Fibroblast of the aortic adventitia (primary cell): Measurements from ENCODE around the gene KIFC1. TPM values are rescaled to one million over a fixed set of nuclear protein-coding genes. Genes with fewer than 3 reads are reported as not detected.
"Not testable (repeated sequence)": the region's sequence is repeated elsewhere in the genome, so short reads cannot be mapped to it uniquely, and the experiment has no call there.

Source experiments
- DNase-seq: peaks from one replicate; pipeline ENCODE4 v3.0.0-alpha.2; 2010; ENCODE audit warnings: low read depth
- H3K4me3 ChIP-seq: 2 replicates; pipeline ENCODE4 v1.5.1; 2011; ENCODE audit warnings: low read depth, mild to moderate bottlenecking, control low read depth, low read length, moderate library complexity
- total RNA-seq: library from RNA; depleted of rRNA; stranded (reverse); fragments of >200 nt; gene quantifications from 2 replicates; pipeline ENCODE4 v1.2.3, GENCODE V29; 2012; ENCODE audit warnings: low replicate concordance
- TF ChIP-seq, protein P1 (sequence below): IDR thresholded peaks from 2 replicates; pipeline ENCODE4 v1.5.1; 2011; ENCODE audit warnings: mild to moderate bottlenecking, low read length, control low read depth, inconsistent platforms; ENCODE audit not compliant: insufficient read depth

The KIFC1 gene
- total RNA-seq, 1 donor, result 49.3 TPM

DNA sequence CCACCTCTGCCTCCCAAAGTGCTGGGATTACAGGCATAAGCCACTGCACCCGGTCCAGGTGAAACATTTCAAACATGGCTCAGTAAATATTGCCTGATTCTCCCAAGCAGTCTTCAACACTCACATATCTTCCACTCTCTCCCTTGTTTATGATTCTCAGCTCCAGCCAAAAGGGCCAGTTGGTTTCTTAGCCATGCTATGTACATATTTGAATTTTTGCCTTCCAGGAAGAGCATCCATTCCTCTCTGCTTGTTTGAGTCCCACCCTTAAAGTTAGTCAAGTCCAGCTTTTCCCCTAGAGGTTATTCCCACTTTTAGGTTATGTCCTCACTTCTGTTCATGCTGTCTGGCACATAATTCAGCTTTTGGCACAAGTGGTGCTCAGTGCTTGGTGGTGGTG, 5.9 kb downstream of the KIFC1 start:
- TF ChIP-seq, protein P1, sequence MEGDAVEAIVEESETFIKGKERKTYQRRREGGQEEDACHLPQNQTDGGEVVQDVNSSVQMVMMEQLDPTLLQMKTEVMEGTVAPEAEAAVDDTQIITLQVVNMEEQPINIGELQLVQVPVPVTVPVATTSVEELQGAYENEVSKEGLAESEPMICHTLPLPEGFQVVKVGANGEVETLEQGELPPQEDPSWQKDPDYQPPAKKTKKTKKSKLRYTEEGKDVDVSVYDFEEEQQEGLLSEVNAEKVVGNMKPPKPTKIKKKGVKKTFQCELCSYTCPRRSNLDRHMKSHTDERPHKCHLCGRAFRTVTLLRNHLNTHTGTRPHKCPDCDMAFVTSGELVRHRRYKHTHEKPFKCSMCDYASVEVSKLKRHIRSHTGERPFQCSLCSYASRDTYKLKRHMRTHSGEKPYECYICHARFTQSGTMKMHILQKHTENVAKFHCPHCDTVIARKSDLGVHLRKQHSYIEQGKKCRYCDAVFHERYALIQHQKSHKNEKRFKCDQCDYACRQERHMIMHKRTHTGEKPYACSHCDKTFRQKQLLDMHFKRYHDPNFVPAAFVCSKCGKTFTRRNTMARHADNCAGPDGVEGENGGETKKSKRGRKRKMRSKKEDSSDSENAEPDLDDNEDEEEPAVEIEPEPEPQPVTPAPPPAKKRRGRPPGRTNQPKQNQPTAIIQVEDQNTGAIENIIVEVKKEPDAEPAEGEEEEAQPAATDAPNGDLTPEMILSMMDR, result no peak
- H3K4me3 ChIP-seq, result no peak overlapping the region
- no peak for DNase-seq

DNA sequence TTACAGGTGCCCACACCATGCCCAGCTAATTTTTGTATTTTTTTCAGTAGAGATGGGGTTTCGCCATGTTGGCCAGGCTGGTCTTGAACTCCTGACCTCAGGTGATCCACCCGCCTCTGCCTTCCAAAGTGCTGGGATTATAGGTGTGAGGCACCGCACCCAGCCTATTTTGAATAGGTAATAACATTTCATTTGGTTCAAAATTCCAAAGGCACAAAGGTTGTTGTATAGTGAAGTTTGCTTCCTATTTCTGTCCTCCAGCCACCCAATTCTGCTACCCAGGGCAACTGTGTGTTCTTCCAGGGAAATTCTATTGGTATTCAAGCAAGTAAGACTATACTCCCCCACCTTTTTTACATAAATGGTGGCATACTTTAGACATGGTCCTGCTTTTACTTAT, 7.0 kb downstream of the KIFC1 start:
- not testable (repeated sequence) for DNase-seq, H3K4me3 ChIP-seq

DNA sequence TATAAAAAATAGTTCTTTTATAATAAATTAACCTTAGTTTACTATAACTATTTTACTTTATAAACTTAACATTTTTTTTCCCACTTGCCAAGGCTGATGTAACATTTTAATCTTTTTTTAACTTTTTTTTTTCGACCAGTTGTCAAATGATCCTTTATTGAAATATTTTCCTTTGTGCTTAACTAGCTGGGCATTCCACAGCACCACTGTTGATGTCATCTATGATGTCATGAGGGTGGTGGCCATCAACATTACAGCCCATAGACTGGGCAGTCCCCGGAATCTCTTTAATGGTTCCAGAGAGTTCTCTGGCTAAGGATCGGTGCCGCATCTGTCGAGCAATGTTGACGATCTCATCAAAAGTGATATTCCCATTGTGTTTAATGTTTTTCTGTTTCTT, 8.3 kb downstream of the KIFC1 start:
- not testable (repeated sequence) for DNase-seq, H3K4me3 ChIP-seq

DNA sequence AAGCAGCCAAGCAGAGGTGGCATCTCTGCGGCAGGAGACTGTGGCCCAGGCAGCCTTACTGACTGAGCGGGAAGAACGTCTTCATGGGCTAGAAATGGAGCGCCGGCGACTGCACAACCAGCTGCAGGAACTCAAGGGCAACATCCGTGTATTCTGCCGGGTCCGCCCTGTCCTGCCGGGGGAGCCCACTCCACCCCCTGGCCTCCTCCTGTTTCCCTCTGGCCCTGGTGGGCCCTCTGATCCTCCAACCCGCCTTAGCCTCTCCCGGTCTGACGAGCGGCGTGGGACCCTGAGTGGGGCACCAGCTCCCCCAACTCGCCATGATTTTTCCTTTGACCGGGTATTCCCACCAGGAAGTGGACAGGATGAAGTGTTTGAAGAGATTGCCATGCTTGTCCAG, 13.3 kb downstream of the KIFC1 start:
- TF ChIP-seq, protein P1, result no peak
- no peak overlapping the region for H3K4me3 ChIP-seq
- no peak for DNase-seq

DNA sequence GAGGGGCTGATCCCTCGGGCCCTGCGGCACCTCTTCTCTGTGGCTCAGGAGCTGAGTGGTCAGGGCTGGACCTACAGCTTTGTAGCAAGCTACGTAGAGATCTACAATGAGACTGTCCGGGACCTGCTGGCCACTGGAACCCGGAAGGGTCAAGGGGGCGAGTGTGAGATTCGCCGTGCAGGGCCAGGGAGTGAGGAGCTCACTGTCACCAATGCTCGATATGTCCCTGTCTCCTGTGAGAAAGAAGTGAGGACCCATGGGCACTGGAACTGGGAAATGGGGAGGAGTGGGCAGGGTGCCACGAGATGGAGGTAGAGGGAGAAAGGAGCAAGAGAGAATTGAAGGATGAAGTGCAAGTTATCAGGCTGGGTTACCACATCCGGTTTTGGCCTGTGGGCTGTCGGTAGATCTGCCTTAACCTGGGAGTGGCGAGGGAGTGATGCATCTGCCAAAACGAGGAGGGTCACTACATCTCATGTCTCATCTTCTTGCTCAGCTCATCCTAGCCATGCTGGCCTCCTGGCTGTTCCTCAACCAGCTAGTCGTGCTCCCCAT, 13.8 kb downstream of the KIFC1 start:
- DNase-seq, result no peak

DNA sequence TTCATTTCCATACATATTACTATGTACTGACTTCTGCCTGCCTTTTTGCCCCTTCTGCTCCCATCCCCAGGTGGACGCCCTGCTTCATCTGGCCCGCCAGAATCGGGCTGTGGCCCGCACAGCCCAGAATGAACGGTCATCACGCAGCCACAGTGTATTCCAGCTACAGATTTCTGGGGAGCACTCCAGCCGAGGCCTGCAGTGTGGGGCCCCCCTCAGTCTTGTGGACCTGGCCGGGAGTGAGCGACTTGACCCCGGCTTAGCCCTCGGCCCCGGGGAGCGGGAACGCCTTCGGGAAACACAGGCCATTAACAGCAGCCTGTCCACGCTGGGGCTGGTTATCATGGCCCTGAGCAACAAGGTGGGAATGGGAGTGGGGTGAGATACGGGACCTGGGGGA, 14.5 kb downstream of the KIFC1 start:
- DNase-seq, result no peak
- TF ChIP-seq, protein P1, result no peak
- no peak overlapping the region for H3K4me3 ChIP-seq

More for the DNA sequence above, 13.8 kb downstream of the KIFC1 start:
- H3K4me3 ChIP-seq, result no peak overlapping the region
- TF ChIP-seq, protein P1, result no peak

DNA sequence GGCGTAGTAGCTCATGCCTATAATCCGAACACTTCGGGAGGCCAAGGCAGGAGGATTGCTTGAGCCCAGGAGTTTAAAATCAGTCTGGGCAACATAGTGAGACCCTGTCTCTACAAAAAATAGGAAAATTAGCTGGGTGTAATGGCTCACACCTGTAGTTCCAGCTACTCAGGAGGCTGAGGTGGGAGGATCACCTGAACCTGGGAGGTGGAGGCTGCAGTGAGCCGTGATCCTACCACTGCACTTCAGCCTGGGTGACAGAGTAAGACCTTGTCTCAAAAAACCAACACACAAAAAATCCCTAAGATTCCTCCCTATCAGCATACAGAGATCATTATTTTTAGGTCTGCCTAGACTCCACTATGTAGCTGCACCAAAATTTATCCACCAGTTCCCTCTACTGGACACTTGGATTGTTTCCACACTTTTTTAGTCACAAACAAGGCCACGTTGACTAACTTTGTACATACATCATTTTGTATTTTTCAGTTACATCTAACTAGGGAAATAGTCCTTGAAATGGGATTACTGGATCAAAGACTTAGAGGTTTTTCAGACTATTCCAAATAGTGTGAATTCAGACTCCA, 15.6 kb downstream of the KIFC1 start:
- no peak overlapping the region for H3K4me3 ChIP-seq
- TF ChIP-seq, protein P1, result peak; percentile 30
- DNase-seq, result peak; percentile 79

DNA sequence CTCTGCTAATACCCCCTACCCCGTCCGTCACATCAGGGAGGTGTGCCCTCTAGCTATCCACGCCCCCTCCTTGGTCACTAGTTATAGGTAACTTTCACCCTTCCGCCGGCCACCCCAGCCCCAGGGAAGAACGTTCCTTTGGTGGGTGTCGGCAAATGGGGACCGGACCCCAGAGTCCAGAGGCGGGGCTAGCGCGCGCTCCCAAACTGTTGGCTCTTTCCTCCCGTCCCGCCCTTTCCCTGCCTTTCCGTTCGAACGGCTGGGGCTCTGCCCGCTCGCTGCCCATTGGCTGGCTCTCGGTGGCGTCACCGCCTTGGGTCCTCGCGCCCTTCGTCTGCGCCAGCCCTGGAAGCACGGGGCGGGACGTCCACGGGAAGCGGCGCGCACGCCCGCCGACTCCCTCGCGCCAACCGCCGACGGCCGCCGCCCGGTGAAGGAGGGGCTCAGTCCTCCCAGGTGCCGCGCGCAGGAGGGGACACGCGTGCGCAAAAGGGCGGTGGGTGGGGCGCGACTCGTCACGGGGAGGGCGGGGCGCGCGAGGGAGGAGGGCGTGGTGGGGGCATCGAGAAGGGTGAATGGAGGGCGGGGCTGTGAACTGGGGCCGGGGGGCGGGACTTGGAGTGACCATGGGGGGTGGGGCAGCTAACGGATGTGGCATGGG, 18.6 kb downstream of the KIFC1 start:
- TF ChIP-seq, protein P1, result no peak
- H3K4me3 ChIP-seq, result peak overlapping the region; percentile 76
- DNase-seq, result peak; percentile 96
